ENCODE measurements around the gene GPX4. TPM values are rescaled to one million over a fixed set of nuclear protein-coding genes. Genes with fewer than 3 reads are reported as not detected.

GPX4 gene
- total and polyA plus RNA-seq, 2 of the 13 experiments (the other 11 are each of a cell fraction or from before 2014, with no cell fraction given): 535 to 613 TPM

DNA sequence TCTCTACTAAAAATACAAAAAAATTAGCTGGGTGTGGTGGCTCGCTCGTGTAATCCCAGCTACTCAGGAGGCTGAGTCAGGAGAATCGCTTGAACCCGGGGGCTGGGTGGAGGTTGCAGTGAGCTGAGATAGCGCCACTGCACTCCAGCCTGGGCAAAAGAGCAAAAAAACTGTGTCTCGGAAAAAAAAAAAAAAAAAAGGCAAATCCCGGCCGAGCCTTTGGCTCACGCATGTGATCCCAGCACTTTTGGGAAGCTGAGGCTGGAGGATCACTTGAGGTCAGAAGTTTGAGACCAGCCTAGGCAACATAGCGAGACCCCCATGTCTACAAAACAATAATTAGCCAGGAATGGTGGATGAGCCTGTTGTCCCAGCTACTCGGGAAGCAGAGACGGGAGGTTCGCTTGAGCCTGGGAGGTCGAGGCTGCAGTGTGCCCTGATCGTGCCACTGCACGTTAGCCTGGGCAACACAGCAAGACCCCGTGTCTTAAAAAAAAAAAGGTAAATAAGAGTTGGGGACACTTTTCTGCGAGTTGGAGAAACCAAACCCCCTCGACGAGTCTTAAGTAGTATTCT, 574 bp upstream of the GPX4 start:
- WGBS (ENCODE audit: low lambda C conversion rate): 13% methylated on average over 20 of the region's 20 CpGs
- ChIA-PET POLR2A (interaction anchor here (0.6 to 4.1 kb wide), 10 partner anchors 9 to 166 kb away, joined by 3 to 28 read pairs (median 7); partner anchors contain the start of genes ARHGAP45, CIRBP and RNU6-2), CTCF (ENCODE audit: low intra/inter-chr PET ratio, low total read pairs) (no interaction called here)
- DNase-seq (ENCODE audit: low spot score) (no peak), ATAC-seq (no peak), FAIRE-seq (no peak)
- H3K27ac ChIP-seq (ENCODE audit: extremely low read length, insufficient read depth, low read length): peak overlapping the region; percentile 86
- peak overlapping the region; percentile 82 for H3K9ac ChIP-seq (ENCODE audit: insufficient read depth, low read depth, low read length)
- H3K36me3 ChIP-seq (replicated peaks in 1 of 2; ENCODE audit: control insufficient read depth in 1 of 2, insufficient read depth in 2 of 2, low read length in 2 of 2): peaks cover 6 to 20% of the 10 kb centered on the region in 2 experiments; a peak in 3 of 5 replicates
- H3K27me3 ChIP-seq (ENCODE audit: control insufficient read depth in 1 of 2, insufficient read depth in 2 of 2, low read length in 2 of 2): no peaks in the 10 kb centered on the region
- TSS peak; percentile 88 for BruUV-seq (replicated peaks)
- peaks cover 81% of the 10 kb centered on the region for H3K4me1 ChIP-seq (ENCODE audit: insufficient read depth, low read length)
- peaks cover 15% of the 10 kb centered on the region; the same call in 1 of the 2 replicates for H4K20me1 ChIP-seq (ENCODE audit: insufficient read depth, low read length)
- H3K4me2 ChIP-seq (ENCODE audit: low read depth, low read length): peak overlapping the region; percentile 92
- H3K4me3 ChIP-seq (replicated peaks in 1 of 3; ENCODE audit: insufficient read depth in 1 of 3, low read depth in 2 of 3, low read length in 3 of 3): peak overlapping the region; percentile 22 to 67 (median 58); a peak in 5 of 6 replicates
- no peaks in the 10 kb centered on the region for H3K9me3 ChIP-seq (ENCODE audit: low read length)
- H3K79me2 ChIP-seq (ENCODE audit: insufficient read depth, low read length): peaks cover 11% of the 10 kb centered on the region
- no peak overlapping the region for H2AFZ ChIP-seq (ENCODE audit: low read length)
- in situ Hi-C loops (cut with HindIII; ENCODE audit: extremely low pct_ligation_motif_present, low pct_unique_long_range_greater_than_20kb): loop anchor here (5.0 kb wide), 1 partner anchor 36 kb away; the partner anchor contains the start of gene ARHGAP45
- intact Hi-C loops (cut with micrococcal nuclease; ENCODE audit: unreplicated experiment): loop anchor here (10.0 kb wide), 1 partner anchor 48 kb away; no protein-coding TSS in a partner anchor
- no peak for TF ChIP-seq KLF15 (CRISPR knock-in tag; IDR thresholded peaks at IDR 0.05; ENCODE audit: borderline replicate concordance)
- no peak; the same call in 1 of the 2 replicates for TF ChIP-seq YEATS4 (CRISPR knock-in tag; IDR thresholded peaks at IDR 0.05; ENCODE audit: borderline replicate concordance)
- no peak for TF ChIP-seq RERE (CRISPR knock-in tag; IDR thresholded peaks at IDR 0.05; ENCODE audit: low read depth)
- TF ChIP-seq RBM22 (optimal IDR thresholded peaks at IDR 0.05; ENCODE audit: low read length): no peak
- TF ChIP-seq ZC3H13 (CRISPR knock-in tag; IDR thresholded peaks at IDR 0.05): peak; percentile 9; the same call in 1 of the 2 replicates
- peak; percentile 21; the same call in 1 of the 2 replicates for TF ChIP-seq ZNF891 (CRISPR knock-in tag; IDR thresholded peaks at IDR 0.05)
- TF ChIP-seq ZNF224 (CRISPR knock-in tag; IDR thresholded peaks at IDR 0.05): peak; percentile 45; the same call in 1 of the 2 replicates
- TF ChIP-seq MIXL1 (CRISPR knock-in tag; IDR thresholded peaks at IDR 0.05): no peak
- TF ChIP-seq, protein P1, sequence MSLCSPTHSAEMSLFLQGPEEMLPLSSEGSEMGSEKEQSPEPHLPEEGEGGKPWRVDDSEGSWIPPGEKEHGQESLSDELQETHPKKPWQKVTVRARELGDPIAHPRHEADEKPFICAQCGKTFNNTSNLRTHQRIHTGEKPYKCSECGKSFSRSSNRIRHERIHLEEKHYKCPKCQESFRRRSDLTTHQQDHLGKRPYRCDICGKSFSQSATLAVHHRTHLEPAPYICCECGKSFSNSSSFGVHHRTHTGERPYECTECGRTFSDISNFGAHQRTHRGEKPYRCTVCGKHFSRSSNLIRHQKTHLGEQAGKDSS (CRISPR knock-in tag; IDR thresholded peaks at IDR 0.05; ENCODE audit: borderline replicate concordance, low read depth): no peak
- TF ChIP-seq ZNF121 (CRISPR knock-in tag; IDR thresholded peaks at IDR 0.05): peak; percentile 99
- TF ChIP-seq SRSF1 (optimal IDR thresholded peaks at IDR 0.05; ENCODE audit: low read depth, low read length): no peak
- TF ChIP-seq PCBP1 (IDR thresholded peaks at IDR 0.05; ENCODE audit: borderline replicate concordance, low read depth, low read length): no peak
- no peak for TF ChIP-seq ZNF629 (CRISPR knock-in tag; conservative IDR thresholded peaks at IDR 0.05)
- no peak for TF ChIP-seq TFDP2 (CRISPR knock-in tag; IDR thresholded peaks at IDR 0.05)
- TF ChIP-seq, protein P2, sequence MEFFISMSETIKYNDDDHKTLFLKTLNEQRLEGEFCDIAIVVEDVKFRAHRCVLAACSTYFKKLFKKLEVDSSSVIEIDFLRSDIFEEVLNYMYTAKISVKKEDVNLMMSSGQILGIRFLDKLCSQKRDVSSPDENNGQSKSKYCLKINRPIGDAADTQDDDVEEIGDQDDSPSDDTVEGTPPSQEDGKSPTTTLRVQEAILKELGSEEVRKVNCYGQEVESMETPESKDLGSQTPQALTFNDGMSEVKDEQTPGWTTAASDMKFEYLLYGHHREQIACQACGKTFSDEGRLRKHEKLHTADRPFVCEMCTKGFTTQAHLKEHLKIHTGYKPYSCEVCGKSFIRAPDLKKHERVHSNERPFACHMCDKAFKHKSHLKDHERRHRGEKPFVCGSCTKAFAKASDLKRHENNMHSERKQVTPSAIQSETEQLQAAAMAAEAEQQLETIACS (CRISPR knock-in tag; IDR thresholded peaks at IDR 0.05): no peak
